Spleen (tissue), 11 donors: ENCODE results near the gene CPLX1. TPM values are rescaled to one million over a fixed set of nuclear protein-coding genes. Genes with fewer than 3 reads are reported as not detected.

Experiments
- DNase-seq: peaks from one replicate; pipeline ENCODE4 v3.0.0-alpha.2; 2020
- H3K27ac ChIP-seq, 8 donors: fragments of 200-600 bp; sonication (generic) in 7 of 8; 1 replicate in 4 of 8; 2 replicates in 4 of 8; pipeline versions ENCODE4 v1.5.0 to v1.8.0; 2016 to 2021; ENCODE audit warnings: inconsistent platforms in 4 of 8, mild to moderate bottlenecking in 4 of 8, moderate library complexity in 1 of 8
- H3K27me3 ChIP-seq, 7 donors: fragments of 200-600 bp; sonication (generic) in 6 of 7; replicated peaks in 1 of 7; 1 replicate in 4 of 7; 2 replicates in 3 of 7; pipeline versions ENCODE4 v1.5.0 to v1.8.0; 2016 to 2021; ENCODE audit warnings: inconsistent platforms in 3 of 7, mild to moderate bottlenecking in 1 of 7
- H3K36me3 ChIP-seq, 6 donors: fragments of 200-600 bp; sonication (generic) in 5 of 6; 1 replicate in 4 of 6; 2 replicates in 2 of 6; pipeline versions ENCODE4 v1.5.0 to v1.8.0; 2016 to 2021; ENCODE audit warnings: inconsistent platforms in 2 of 6
- H3K4me1 ChIP-seq, 6 donors: fragments of 200-600 bp; sonication (generic) in 5 of 6; 1 replicate in 3 of 6; 2 replicates in 3 of 6; pipeline versions ENCODE4 v1.5.0 to v1.8.0; 2016 to 2021; ENCODE audit warnings: inconsistent platforms in 3 of 6
- H3K4me3 ChIP-seq, 8 donors: fragments of 200-600 bp; sonication (generic) in 7 of 8; 1 replicate in 4 of 8; 2 replicates in 4 of 8; pipeline versions ENCODE4 v1.5.0 to v1.8.0; 2016 to 2021; ENCODE audit warnings: inconsistent platforms in 4 of 8, mild to moderate bottlenecking in 4 of 8, moderate library complexity in 2 of 8
- H3K9me3 ChIP-seq, 8 donors: fragments of 200-600 bp; sonication (generic) in 7 of 8; 1 replicate in 4 of 8; 2 replicates in 4 of 8; pipeline versions ENCODE4 v1.5.0 to v1.8.0; 2016 to 2021; ENCODE audit warnings: inconsistent platforms in 4 of 8
- POLR2A ChIP-seq, 3 donors: fragments of 450-650 bp; IDR thresholded peaks; one replicate each; pipeline ENCODE4 v1.5.1; 2017; ENCODE audit warnings: antibody characterized with exemption in 3 of 3, mild to moderate bottlenecking in 1 of 3
- POLR2AphosphoS5 ChIP-seq, 3 donors: sonication (generic); formaldehyde crosslinking; IDR thresholded peaks; one replicate each; pipeline ENCODE4 v1.5.1; 2017; ENCODE audit warnings: antibody characterized with exemption in 3 of 3
- WGBS, 5 donors: extraction: QIAGEN DNeasy Blood & Tissue Kit in 3 of 5; methylation state at CpG; one replicate each; pipeline versions ENCODE4 v1.1.5 to v1.1.7; 2013 to 2018; 5-methylcytosine and 5-hydroxymethylcytosine counted together
- intact Hi-C: fragments of 100-400 bp; cut with DNase I; formaldehyde crosslinking; loops from one replicate; pipeline ENCODE4 v1.15.0; 2023; ENCODE audit warnings: low total_unique reads
- polyA plus RNA-seq, 3 donors: library from polyadenylated mRNA; stranded (reverse); fragments of 200-250 nt; gene quantifications; one replicate each; pipeline ENCODE4 v1.2.1, GENCODE V29; 2013
- total RNA-seq, 7 donors: library from RNA; depleted of rRNA in 3 of 7; stranded (reverse); fragments of >200 nt in 3 of 7; fragmentation: NEBNext Ultra II Directional in 4 of 7; extraction: Animal tissue kit (Norgen Biotek cat#: 25700) in 4 of 7; gene quantifications; one replicate each; pipeline versions ENCODE4 v1.1.0 to v1.2.1, GENCODE V29; 2016 to 2021
- TF ChIP-seq, protein P1 (sequence below), 11 experiments: fragments of 200-600 bp in 7 of 11; fragments of 450-650 bp in 4 of 11; sonication (generic) in 4 of 11; IDR thresholded peaks in 8 of 11; conservative IDR thresholded peaks in 3 of 11; 1 replicate in 7 of 11; 2 replicates in 4 of 11; pipeline versions ENCODE4 v1.4.0 to v1.8.0; 2016 to 2021; ENCODE audit warnings: antibody characterized with exemption in 11 of 11, inconsistent platforms in 4 of 11, mild to moderate bottlenecking in 1 of 11
- donor health status: healthy with polysubstance abuse.
- donor health status: DM: no; HTN: no; CAD: no; lungs with moderate emphysema.
- donor health status: DM: no; HTN: no; CAD: no.
- donor health status: Bipolar disorder and iron deficiency.
- donor health status: healthy.
- donor health status: DM: no; HTN: no; CAD: no.
- donor health status: DM: yes; HTN: yes; CAD: no.

CPLX1 gene
- total and polyA plus RNA-seq, 10 donors, result 1.3 to 20.7 (median 11.5) TPM

DNA sequence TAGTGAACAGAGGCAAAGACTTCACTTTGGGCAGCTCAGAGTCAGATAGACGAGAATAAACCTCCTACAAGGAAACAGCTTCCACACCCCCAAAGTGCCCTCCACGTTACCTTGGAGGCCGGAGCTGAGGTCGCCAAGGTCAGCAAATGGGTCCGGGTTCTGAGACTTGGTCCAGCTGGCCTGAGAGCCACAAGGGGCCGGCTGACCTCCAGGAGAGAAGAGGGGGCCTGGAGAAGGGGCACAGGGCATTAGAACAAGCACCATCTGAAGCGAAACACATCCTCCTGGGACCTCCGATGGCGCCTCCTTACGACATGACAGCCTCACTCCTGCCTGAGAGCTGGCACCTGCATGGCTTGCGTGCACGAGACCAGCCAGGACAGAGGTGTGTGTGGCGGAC, 33.6 kb upstream of the CPLX1 start:
- H3K36me3 ChIP-seq, result peaks cover 0 to 97% (median 71%) of the 10 kb centered on the region in 6 donors
- peak overlapping the region in 2 of 8 donors; percentile 5 to 6 for H3K27ac ChIP-seq
- peak; percentile 44 for DNase-seq
- no peaks in the 10 kb centered on the region for H3K9me3 ChIP-seq
- WGBS, 5 donors, result 90 to 96% (median 91%) methylated on average over 11 to 13 of the region's 13 CpGs
- TF ChIP-seq POLR2AphosphoS5 (IDR thresholded peaks at IDR 0.05) (no peak), POLR2A (IDR thresholded peaks at IDR 0.05) (no peak)
- TF ChIP-seq, protein P1, sequence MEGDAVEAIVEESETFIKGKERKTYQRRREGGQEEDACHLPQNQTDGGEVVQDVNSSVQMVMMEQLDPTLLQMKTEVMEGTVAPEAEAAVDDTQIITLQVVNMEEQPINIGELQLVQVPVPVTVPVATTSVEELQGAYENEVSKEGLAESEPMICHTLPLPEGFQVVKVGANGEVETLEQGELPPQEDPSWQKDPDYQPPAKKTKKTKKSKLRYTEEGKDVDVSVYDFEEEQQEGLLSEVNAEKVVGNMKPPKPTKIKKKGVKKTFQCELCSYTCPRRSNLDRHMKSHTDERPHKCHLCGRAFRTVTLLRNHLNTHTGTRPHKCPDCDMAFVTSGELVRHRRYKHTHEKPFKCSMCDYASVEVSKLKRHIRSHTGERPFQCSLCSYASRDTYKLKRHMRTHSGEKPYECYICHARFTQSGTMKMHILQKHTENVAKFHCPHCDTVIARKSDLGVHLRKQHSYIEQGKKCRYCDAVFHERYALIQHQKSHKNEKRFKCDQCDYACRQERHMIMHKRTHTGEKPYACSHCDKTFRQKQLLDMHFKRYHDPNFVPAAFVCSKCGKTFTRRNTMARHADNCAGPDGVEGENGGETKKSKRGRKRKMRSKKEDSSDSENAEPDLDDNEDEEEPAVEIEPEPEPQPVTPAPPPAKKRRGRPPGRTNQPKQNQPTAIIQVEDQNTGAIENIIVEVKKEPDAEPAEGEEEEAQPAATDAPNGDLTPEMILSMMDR (IDR thresholded peaks at IDR 0.05 in 8 of 11, conservative IDR thresholded peaks at IDR 0.05 in 3 of 11), result no peak
- peaks cover 0 to 16% (median 12%) of the 10 kb centered on the region in 6 donors for H3K4me1 ChIP-seq
- H3K27me3 ChIP-seq, result no peaks in the 10 kb centered on the region
- intact Hi-C loops, result no loop called here
- no peak overlapping the region for H3K4me3 ChIP-seq

DNA sequence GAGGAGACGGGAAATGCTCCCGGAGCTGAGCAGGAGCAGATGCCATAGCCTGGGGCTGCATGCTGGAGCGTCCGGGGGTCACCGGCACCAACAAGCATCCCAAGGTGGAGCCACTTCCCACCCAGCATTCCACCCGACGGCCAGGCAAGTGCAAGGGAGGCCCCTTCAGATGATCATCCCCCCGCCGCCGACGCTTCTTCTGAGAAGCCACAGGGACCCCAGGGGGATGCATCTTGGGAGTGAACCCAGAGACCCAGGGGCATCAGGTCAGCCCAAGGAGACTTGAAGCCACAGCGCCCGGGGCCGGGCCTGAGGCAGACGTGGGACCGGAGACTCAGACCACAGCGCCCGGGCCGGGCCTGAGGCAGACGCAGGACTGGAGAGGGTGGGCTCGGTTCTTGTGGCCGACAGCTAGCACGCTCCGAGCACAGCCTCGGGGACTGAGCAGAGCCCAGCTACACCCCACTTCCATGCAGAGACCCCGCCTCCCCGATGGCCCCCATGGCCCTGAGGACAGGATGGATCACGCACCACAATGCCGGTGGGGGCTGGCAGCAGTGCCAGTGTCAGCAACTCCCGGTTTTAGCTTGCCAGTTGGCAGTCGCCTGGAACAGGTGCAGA, 33.0 kb upstream of the CPLX1 start:
- no peaks in the 10 kb centered on the region for H3K27me3 ChIP-seq
- peak overlapping the region in 1 of 8 donors; percentile 6 for H3K27ac ChIP-seq
- H3K9me3 ChIP-seq, result no peaks in the 10 kb centered on the region
- intact Hi-C loops, result no loop called here
- TF ChIP-seq, protein P1 (IDR thresholded peaks at IDR 0.05 in 8 of 11, conservative IDR thresholded peaks at IDR 0.05 in 3 of 11), result no peak
- TF ChIP-seq POLR2AphosphoS5 (IDR thresholded peaks at IDR 0.05), result peak in 1 of 3 donors; percentile 30
- DNase-seq, result peak; percentile 73
- peaks cover 0 to 97% (median 70%) of the 10 kb centered on the region in 6 donors for H3K36me3 ChIP-seq
- WGBS, 5 donors, result 91 to 97% (median 94%) methylated on average over 22 to 31 of the region's 31 CpGs
- H3K4me1 ChIP-seq, result peaks cover 0 to 16% (median 12%) of the 10 kb centered on the region in 6 donors
- no peak overlapping the region for H3K4me3 ChIP-seq

DNA sequence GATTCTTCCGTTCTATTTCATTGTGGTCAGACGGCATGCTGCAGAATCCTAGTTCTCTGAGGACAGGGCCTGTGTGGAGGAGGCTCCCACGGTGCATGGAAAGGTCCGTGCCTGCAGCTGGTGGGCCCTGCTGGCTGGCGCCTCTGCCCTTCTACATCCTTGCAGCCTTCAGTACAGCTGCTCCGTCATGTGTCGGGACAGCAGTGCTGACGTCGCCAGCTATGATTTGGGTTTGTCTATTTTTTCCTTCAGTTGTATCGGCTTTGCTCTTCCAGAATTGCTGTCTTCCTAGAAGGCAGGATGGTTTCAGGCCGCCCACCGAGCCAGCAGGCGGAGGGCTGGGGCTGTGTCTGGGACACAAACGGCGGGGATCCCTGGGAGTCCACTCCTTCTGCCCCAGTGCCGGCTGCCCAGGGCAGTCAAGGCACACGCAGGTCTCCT, 32.1 kb upstream of the CPLX1 start:
- H3K4me3 ChIP-seq, result no peak overlapping the region
- H3K27me3 ChIP-seq, result no peaks in the 10 kb centered on the region
- H3K27ac ChIP-seq, result no peak overlapping the region
- peaks cover 0 to 97% (median 66%) of the 10 kb centered on the region in 6 donors for H3K36me3 ChIP-seq
- no peaks in the 10 kb centered on the region for H3K9me3 ChIP-seq
- intact Hi-C loops, result no loop called here
- peak; percentile 51 for DNase-seq
- TF ChIP-seq, protein P1 (IDR thresholded peaks at IDR 0.05 in 8 of 11, conservative IDR thresholded peaks at IDR 0.05 in 3 of 11), result no peak
- TF ChIP-seq POLR2A (IDR thresholded peaks at IDR 0.05) (no peak), POLR2AphosphoS5 (IDR thresholded peaks at IDR 0.05) (no peak)
- 93 to 98% (median 96%) methylated on average over 17 of the region's 17 CpGs for WGBS, 5 donors
- peaks cover 0 to 16% (median 12%) of the 10 kb centered on the region in 6 donors for H3K4me1 ChIP-seq

DNA sequence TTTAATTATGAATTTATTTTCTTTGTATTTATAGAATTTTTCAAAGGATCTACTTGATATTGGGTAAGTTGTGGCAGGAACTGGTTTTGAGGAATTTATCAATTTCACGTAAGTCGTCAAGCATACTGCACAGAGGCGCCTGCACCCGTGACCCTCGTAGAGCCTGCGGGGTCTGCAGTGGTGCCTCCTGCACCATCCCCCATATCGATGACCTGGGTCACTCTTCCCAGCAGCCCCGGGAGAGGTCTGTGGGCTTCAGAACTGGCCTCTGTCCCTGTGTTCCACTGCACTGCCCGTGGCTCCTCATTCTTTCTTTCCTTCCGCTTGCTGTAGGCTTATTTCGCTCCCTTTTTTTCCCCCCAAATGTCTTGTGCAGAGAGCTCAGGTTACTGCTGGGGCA, 31.5 kb upstream of the CPLX1 start:
- peak; percentile 20 for DNase-seq
- H3K36me3 ChIP-seq, result peaks cover 0 to 97% (median 66%) of the 10 kb centered on the region in 6 donors

More for the DNA sequence above, 31.5 kb upstream of the CPLX1 start:
- Histone ChIP-seq H3K4me3 (no peak overlapping the region), H3K27ac (no peak overlapping the region), H3K4me1 (peaks cover 0 to 16% (median 12%) of the 10 kb centered on the region in 6 donors), H3K9me3 (no peaks in the 10 kb centered on the region), H3K27me3 (no peaks in the 10 kb centered on the region)
- 88 to 97% (median 92%) methylated on average over 11 of the region's 11 CpGs for WGBS, 5 donors
- TF ChIP-seq POLR2AphosphoS5 (IDR thresholded peaks at IDR 0.05), result no peak
- intact Hi-C loops, result no loop called here
